RWPE2 (cell line): ENCODE data around the gene FAAH2.
"Not testable (repeated sequence)": the region's sequence is repeated elsewhere in the genome, so short reads cannot be mapped to it uniquely, and the experiment has no call there.

Source experiments
- ATAC-seq: fragments of 200-7000 bp; cut with Tn5 transposase; 3 replicates; pipeline ENCODE4 v1.9.1; 2021; ENCODE audit warnings: low read depth
- DNase-seq: peaks from one replicate; pipeline ENCODE4 v3.0.0-alpha.2; 2020; ENCODE audit warnings: low spot score
- H3K27ac ChIP-seq: fragments of 450-650 bp; 2 replicates; pipeline ENCODE4 v1.5.1; 2017; ENCODE audit warnings: mild to moderate bottlenecking; ENCODE audit not compliant: poor library complexity, severe bottlenecking
- H3K27me3 ChIP-seq: fragments of 250-450 bp; sonication (Bioruptor Pico); 2 replicates; pipeline ENCODE4 v1.5.1; 2021; ENCODE audit warnings: mild to moderate bottlenecking, moderate library complexity; ENCODE audit not compliant: insufficient read depth, poor library complexity, severe bottlenecking
- H3K36me3 ChIP-seq: fragments of 250-450 bp; sonication (Bioruptor Pico); 2 replicates; pipeline ENCODE4 v1.5.1; 2020; ENCODE audit warnings: low read depth, mild to moderate bottlenecking, moderate library complexity
- H3K4me1 ChIP-seq: fragments of 250-450 bp; sonication (Bioruptor Pico); 2 replicates; pipeline ENCODE4 v1.5.1; 2021; ENCODE audit warnings: mild to moderate bottlenecking, moderate library complexity; ENCODE audit not compliant: insufficient read depth, poor library complexity, severe bottlenecking
- H3K4me3 ChIP-seq: fragments of 250-450 bp; sonication (Bioruptor Pico); 2 replicates; pipeline ENCODE4 v1.5.1; 2021; ENCODE audit warnings: mild to moderate bottlenecking, moderate library complexity; ENCODE audit not compliant: severe bottlenecking
- H3K9me3 ChIP-seq: fragments of 250-450 bp; sonication (Bioruptor Pico); 2 replicates; pipeline ENCODE4 v1.5.1; 2021; ENCODE audit warnings: mild to moderate bottlenecking, moderate library complexity; ENCODE audit not compliant: severe bottlenecking
- TF ChIP-seq, protein P1 (sequence below): fragments of 450-650 bp; IDR thresholded peaks from one replicate; pipeline ENCODE4 v1.5.1; 2017; ENCODE audit warnings: mild to moderate bottlenecking, moderate library complexity; ENCODE audit not compliant: poor library complexity, severe bottlenecking

The FAAH2 gene

DNA sequence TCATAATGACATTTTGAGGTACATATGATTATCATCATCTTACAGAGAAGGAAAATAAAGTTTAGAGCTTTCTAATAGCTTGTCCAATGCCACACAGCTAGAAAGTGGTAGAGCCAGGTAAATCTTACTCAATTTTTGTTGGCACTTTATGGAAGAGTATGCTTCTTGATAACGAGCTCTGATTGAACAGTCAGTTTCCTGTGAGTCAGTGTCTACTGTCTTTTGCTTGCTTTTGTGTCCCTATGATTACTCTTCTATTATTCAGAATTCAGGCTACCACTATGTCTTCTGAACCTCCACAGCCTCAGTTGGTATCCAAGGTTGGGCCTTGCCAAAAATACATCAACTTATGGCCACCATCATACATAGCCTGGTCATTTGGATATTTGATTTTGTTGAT lies 2.6 kb downstream of the FAAH2 start:
- TF ChIP-seq, protein P1, sequence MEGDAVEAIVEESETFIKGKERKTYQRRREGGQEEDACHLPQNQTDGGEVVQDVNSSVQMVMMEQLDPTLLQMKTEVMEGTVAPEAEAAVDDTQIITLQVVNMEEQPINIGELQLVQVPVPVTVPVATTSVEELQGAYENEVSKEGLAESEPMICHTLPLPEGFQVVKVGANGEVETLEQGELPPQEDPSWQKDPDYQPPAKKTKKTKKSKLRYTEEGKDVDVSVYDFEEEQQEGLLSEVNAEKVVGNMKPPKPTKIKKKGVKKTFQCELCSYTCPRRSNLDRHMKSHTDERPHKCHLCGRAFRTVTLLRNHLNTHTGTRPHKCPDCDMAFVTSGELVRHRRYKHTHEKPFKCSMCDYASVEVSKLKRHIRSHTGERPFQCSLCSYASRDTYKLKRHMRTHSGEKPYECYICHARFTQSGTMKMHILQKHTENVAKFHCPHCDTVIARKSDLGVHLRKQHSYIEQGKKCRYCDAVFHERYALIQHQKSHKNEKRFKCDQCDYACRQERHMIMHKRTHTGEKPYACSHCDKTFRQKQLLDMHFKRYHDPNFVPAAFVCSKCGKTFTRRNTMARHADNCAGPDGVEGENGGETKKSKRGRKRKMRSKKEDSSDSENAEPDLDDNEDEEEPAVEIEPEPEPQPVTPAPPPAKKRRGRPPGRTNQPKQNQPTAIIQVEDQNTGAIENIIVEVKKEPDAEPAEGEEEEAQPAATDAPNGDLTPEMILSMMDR = no peak
- Histone ChIP-seq H3K9me3 (no peaks in the 10 kb centered on the region), H3K27me3 (no peaks in the 10 kb centered on the region), H3K36me3 (no peaks in the 10 kb centered on the region), H3K4me3 (no peak overlapping the region), H3K4me1 (no peaks in the 10 kb centered on the region), H3K27ac (no peak overlapping the region)
- ATAC-seq (0 out of 3 replicates have a peak, but pooled peaks have one; percentile 17), DNase-seq (no peak)

DNA sequence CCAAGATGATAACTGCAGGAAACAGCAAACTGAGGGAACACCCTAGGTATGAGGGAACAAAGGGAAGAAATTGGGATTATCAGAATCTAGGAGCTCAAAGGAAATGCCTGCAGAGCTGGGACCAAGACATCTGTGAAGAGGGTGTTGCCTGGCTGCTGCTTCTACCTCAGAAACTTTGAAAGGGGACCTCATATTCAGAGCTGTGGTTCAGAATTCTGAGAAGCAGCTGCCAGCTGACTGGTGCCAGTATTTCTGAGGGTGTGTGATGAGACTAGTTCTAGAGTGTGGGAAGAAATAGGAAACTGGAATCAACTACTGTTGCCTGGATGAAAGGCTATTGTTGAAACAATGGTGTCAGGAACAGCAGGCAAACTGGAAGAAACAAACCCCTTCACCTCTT lies 8.5 kb downstream of the FAAH2 start:
- H3K27ac ChIP-seq = no peak overlapping the region
- no peak for ATAC-seq
- no peak for DNase-seq

DNA sequence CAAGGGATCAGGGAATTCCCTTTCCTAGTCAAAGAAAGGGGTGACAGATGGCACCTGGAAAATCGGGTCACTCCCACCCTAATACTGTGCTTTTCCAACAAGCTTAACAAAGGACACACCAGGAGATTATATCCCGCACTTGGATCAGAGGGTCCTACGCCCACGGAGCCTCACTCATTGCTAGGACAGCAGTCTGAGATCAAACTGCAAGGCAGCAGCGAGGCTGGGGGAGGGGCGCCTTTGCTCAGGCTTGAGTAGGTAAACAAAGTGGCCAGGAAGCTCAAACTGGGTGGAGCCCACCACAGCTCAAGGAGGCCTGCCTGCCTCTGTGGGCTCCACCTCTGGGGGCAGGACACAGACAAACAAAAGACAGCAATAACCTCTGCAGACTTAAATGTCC lies 9.2 kb downstream of the FAAH2 start:
- not testable (repeated sequence) for H3K36me3 ChIP-seq, DNase-seq, H3K9me3 ChIP-seq, H3K27me3 ChIP-seq, H3K27ac ChIP-seq, ATAC-seq, H3K4me3 ChIP-seq, H3K4me1 ChIP-seq

More for the DNA sequence above, 8.5 kb downstream of the FAAH2 start:
- no peaks in the 10 kb centered on the region for H3K4me1 ChIP-seq
- TF ChIP-seq, protein P1 = no peak
- no peaks in the 10 kb centered on the region for H3K9me3 ChIP-seq
- no peaks in the 10 kb centered on the region for H3K27me3 ChIP-seq
- no peak overlapping the region for H3K4me3 ChIP-seq
- H3K36me3 ChIP-seq = no peaks in the 10 kb centered on the region

DNA sequence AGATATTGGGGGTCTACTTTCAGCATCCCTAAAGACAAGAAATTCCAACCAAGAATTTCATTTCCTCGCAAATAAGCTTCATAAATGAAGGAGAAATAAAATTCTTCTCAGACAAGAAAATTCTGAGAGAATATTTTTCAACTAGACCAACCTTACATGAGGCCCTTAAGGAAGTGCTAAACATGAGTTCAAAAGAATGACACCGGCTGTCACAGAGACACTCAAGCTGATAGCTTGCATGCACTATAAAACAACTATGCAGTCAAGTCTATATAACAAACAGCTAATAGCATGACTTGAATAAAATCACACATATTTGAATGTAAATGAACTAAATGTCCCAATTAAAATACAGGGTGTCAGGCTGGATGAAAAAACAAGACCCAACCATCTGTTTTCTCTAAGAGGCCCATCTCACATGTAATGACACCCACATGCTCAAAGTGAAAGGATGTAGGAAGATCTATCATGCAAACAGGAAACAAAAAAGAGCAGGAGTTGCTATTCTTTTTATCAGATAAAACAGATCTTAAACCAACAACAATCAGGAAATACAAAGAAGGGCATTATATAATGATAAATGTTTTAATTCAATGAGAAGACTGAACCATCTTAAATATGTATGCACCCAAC lies 27.2 kb downstream of the FAAH2 start:
- Histone ChIP-seq H3K27me3 (no peaks in the 10 kb centered on the region), H3K27ac (no peak overlapping the region), H3K9me3 (no peaks in the 10 kb centered on the region), H3K36me3 (no peaks in the 10 kb centered on the region), H3K4me3 (no peak overlapping the region), H3K4me1 (no peaks in the 10 kb centered on the region)
- TF ChIP-seq, protein P1 = no peak
- ATAC-seq = no peak
- no peak for DNase-seq

DNA sequence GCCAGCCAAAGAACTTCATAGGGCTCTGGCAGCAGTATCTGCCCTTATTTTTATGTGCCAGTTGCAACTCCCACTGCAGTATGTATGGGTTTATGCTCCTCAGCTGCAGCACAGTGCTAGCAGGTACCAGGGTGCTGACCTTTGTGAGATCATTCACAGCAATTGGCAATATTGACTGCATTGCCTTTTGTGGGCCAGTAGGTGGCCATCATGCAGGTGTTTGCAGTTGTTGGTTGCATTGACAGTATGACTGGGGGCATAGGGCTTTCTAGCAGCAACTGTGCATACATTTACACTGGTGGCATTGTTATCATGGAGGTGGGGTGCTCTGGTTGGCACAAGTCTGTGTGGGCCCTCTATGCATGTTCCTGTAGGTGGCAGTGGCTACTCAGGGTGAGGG lies 42.5 kb downstream of the FAAH2 start:
- no peak overlapping the region for H3K4me3 ChIP-seq
- no peaks in the 10 kb centered on the region for H3K4me1 ChIP-seq
- no peaks in the 10 kb centered on the region for H3K9me3 ChIP-seq
- H3K27me3 ChIP-seq = no peaks in the 10 kb centered on the region
- H3K27ac ChIP-seq = no peak overlapping the region
- TF ChIP-seq, protein P1 = no peak
- no peaks in the 10 kb centered on the region for H3K36me3 ChIP-seq
- DNase-seq (no peak), ATAC-seq (no peak)

DNA sequence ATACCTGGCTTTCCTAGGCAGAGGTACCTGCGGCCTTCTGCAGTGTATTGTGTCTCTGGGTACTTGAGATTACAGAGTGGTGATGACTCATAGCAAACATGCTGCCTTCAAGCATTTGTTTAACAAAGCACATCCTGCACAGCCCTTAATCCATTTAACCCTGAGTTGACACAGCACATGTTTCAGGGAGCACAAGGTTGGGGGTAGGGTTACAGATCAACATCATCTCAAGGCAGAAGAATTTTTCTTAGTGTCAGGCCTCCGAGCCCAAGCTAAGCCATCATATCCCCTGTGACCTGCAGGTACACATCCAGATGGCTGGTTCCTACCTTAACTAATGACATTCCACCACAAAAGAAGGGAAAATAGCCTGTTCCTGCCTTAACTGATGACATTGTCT lies 49.3 kb downstream of the FAAH2 start:
- H3K4me1 ChIP-seq, H3K36me3 ChIP-seq, H3K9me3 ChIP-seq, H3K4me3 ChIP-seq, DNase-seq, H3K27me3 ChIP-seq, H3K27ac ChIP-seq, ATAC-seq: not testable (repeated sequence)
